A549 (cell line): Measurements from ENCODE around the gene LAMB2. TPM values are rescaled to one million over a fixed set of nuclear protein-coding genes. Genes with fewer than 3 reads are reported as not detected.

Experiments used
- ATAC-seq, 2 experiments: fragments of 200-7000 bp in 1 of 2; fragments of >200 bp in 1 of 2; cut with Nextera tagmentation in 1 of 2; cut with Tn5 transposase in 1 of 2; 3 replicates each; pipeline versions ENCODE4 v1.8.0 to v1.9.1; 2018 to 2020; ENCODE audit warnings: mild to moderate bottlenecking in 1 of 2, moderate library complexity in 1 of 2
- CTCF ChIA-PET: fragments of 300-600 bp; sonication (Branson Sonifier 250); formaldehyde crosslinking; extraction: SDS; loops from one replicate; lab custom pipeline; 2021; ENCODE audit warnings: antibody characterized with exemption, inconsistent platforms; lab: Yijun Ruan, JAX
- POLR2A ChIA-PET: fragments of 350-600 bp; formaldehyde crosslinking; extraction: SDS; loops from one replicate; lab custom pipeline; 2021; ENCODE audit warnings: antibody characterized with exemption, inconsistent platforms; lab: Yijun Ruan, JAX
- DNase-seq, 2 experiments: peaks; one replicate each; pipeline versions ENCODE4 v3.0.0 to v3.0.0-alpha.2; 2011 to 2016; ENCODE audit warnings: low read depth in 1 of 2, low spot score in 1 of 2
- FAIRE-seq: peaks from 2 replicates; lab custom pipeline; 2011; peaks lifted over from hg19 to GRCh38; lab: Jason Lieb, UNC
- H3K27ac ChIP-seq, 2 experiments: fragments of >200 bp; sonication (Bioruptor Twin); formaldehyde crosslinking; 3 replicates each; pipeline ENCODE4 v1.5.1; 2016 to 2017
- H3K4me1 ChIP-seq: fragments of >200 bp; sonication (Bioruptor Twin); formaldehyde crosslinking; 3 replicates; pipeline ENCODE4 v1.6.1; 2016
- H3K4me2 ChIP-seq: fragments of >200 bp; sonication (Bioruptor Twin); formaldehyde crosslinking; 3 replicates; pipeline ENCODE4 v1.6.1; 2016
- H3K4me3 ChIP-seq: fragments of >200 bp; sonication (Bioruptor Twin); formaldehyde crosslinking; 3 replicates; pipeline ENCODE4 v1.5.1; 2016
- H3K9me3 ChIP-seq: fragments of >200 bp; sonication (Bioruptor Twin); formaldehyde crosslinking; 3 replicates; pipeline ENCODE4 v1.6.1; 2016
- EP300 ChIP-seq, 2 experiments: fragments of >200 bp; sonication (Bioruptor Twin); formaldehyde crosslinking; IDR thresholded peaks; 2 replicates in 1 of 2; 3 replicates in 1 of 2; pipeline ENCODE4 v1.6.1; 2016 to 2017
- FOSB ChIP-seq: fragments of 250-450 bp; sonication (Bioruptor Pico); IDR thresholded peaks from 2 replicates; pipeline ENCODE4 v1.5.0; 2020; ENCODE audit warnings: mild to moderate bottlenecking, moderate library complexity
- HOXB13 ChIP-seq: fragments of 250-450 bp; sonication (Bioruptor Pico); IDR thresholded peaks from 2 replicates; pipeline ENCODE4 v1.5.0; 2020; ENCODE audit warnings: low read depth, mild to moderate bottlenecking, moderate library complexity
- HOXB5 ChIP-seq: fragments of 250-450 bp; sonication (Bioruptor Pico); IDR thresholded peaks from 2 replicates; pipeline ENCODE4 v1.5.0; 2020; ENCODE audit warnings: mild to moderate bottlenecking, moderate library complexity
- JUN ChIP-seq, 2 experiments: fragments of >200 bp; sonication (Bioruptor Twin); formaldehyde crosslinking; IDR thresholded peaks; 2 replicates in 1 of 2; 3 replicates in 1 of 2; pipeline ENCODE4 v1.6.1; 2016 to 2017
- RAD21 ChIP-seq, 2 experiments: fragments of >200 bp in 1 of 2; sonication (Bioruptor Twin) in 1 of 2; formaldehyde crosslinking in 1 of 2; IDR thresholded peaks in 1 of 2; conservative IDR thresholded peaks in 1 of 2; 2 replicates in 1 of 2; 3 replicates in 1 of 2; pipeline ENCODE4 v1.6.1; 2012 to 2018; ENCODE audit warnings: inconsistent platforms in 1 of 2
- RCOR1 ChIP-seq: fragments of 150-350 bp; IDR thresholded peaks from 2 replicates; pipeline ENCODE4 v1.6.1; 2014; ENCODE audit warnings: antibody characterized with exemption, low read length, low read depth
- RFX5 ChIP-seq: fragments of 450-650 bp; IDR thresholded peaks from 2 replicates; pipeline ENCODE4 v1.7.1; 2014; ENCODE audit warnings: antibody characterized with exemption, mild to moderate bottlenecking, moderate library complexity
- ZC3H11A ChIP-seq: fragments of 450-650 bp; IDR thresholded peaks from 2 replicates; pipeline ENCODE4 v1.6.1; 2014; ENCODE audit warnings: antibody characterized with exemption, mild to moderate bottlenecking
- WGBS: methylation state at CpG from one replicate; pipeline ENCODE4 v1.1.6; 2017; ENCODE audit errors: missing lambda C conversion rate; 5-methylcytosine and 5-hydroxymethylcytosine counted together
- polyA plus RNA-seq, 4 experiments: library from polyadenylated mRNA; depleted of rRNA in 3 of 4; stranded (reverse); fragments of >200 nt; fragmentation: RNase III in 1 of 4; extraction: RNeasy Plus Mini Kit Qiagen cat#74134 plus additional on column Dnase treatment in 1 of 4; gene quantifications; 2 replicates in 3 of 4; 3 replicates in 1 of 4; pipeline ENCODE4 v1.2.3, GENCODE V29; 2011 to 2017
- small RNA-seq, 6 experiments: library from RNA; depleted of rRNA; stranded (forward); fragments of <200 nt; gene quantifications; one replicate each; pipeline ENCODE3, GENCODE V24; 2012
- TF ChIP-seq, protein P1 (sequence below): fragments of >200 bp; sonication (Bioruptor Twin); formaldehyde crosslinking; IDR thresholded peaks from 3 replicates; pipeline ENCODE4 v1.5.1; 2016
- TF ChIP-seq, protein P2 (sequence below): fragments of >200 bp; sonication (Bioruptor Twin); formaldehyde crosslinking; IDR thresholded peaks from 3 replicates; pipeline ENCODE4 v1.6.1; 2016
- TF ChIP-seq, protein P3 (sequence below): fragments of 450-650 bp; IDR thresholded peaks from 2 replicates; pipeline ENCODE4 v1.6.1; 2014; ENCODE audit warnings: antibody characterized with exemption

Gene LAMB2
- polyA plus RNA-seq, 2 of the 4 experiments (the other 2 are of a cell fraction), result 87.3 to 146 TPM

DNA sequence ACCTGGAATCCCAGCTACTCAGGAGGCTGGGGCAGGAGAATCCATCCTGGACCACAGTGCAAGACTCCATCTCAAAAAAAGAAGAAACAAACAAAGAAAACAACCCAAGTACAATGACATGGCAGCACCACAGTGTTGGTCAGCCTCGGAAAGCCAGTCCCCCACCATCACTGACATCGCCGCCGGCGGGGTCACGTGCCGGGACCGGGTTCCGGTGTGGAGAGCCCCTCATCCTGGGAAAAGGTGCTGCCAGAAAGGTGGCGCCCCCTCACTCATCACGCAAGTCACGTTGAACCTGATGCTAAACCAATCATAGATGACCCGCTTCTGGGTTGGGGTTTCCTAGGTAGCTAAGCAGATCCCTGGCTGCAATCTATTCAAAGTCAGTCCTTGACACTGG is 56.7 kb downstream of the LAMB2 start:
- no peak overlapping the region for H3K27ac ChIP-seq
- no peak overlapping the region for H3K4me3 ChIP-seq
- no peak for FAIRE-seq
- H3K9me3 ChIP-seq, result no peaks in the 10 kb centered on the region
- ATAC-seq, result no peak
- no peaks in the 10 kb centered on the region for H3K4me1 ChIP-seq
- ChIA-PET CTCF (no interaction called here), POLR2A (no interaction called here)
- WGBS, result 95% methylated on average over 13 of the region's 13 CpGs
- TF ChIP-seq ZC3H11A, result no peak
- TF ChIP-seq RFX5, result no peak
- TF ChIP-seq, protein P1, sequence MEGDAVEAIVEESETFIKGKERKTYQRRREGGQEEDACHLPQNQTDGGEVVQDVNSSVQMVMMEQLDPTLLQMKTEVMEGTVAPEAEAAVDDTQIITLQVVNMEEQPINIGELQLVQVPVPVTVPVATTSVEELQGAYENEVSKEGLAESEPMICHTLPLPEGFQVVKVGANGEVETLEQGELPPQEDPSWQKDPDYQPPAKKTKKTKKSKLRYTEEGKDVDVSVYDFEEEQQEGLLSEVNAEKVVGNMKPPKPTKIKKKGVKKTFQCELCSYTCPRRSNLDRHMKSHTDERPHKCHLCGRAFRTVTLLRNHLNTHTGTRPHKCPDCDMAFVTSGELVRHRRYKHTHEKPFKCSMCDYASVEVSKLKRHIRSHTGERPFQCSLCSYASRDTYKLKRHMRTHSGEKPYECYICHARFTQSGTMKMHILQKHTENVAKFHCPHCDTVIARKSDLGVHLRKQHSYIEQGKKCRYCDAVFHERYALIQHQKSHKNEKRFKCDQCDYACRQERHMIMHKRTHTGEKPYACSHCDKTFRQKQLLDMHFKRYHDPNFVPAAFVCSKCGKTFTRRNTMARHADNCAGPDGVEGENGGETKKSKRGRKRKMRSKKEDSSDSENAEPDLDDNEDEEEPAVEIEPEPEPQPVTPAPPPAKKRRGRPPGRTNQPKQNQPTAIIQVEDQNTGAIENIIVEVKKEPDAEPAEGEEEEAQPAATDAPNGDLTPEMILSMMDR, result no peak
- TF ChIP-seq HOXB5 (CRISPR knock-in tag), result no peak
- TF ChIP-seq JUN (IDR thresholded peaks at IDR 0.05), result no peak
- TF ChIP-seq RAD21 (conservative IDR thresholded peaks at IDR 0.05 in 1 of 2, IDR thresholded peaks at IDR 0.05 in 1 of 2), result no peak
- TF ChIP-seq EP300 (IDR thresholded peaks at IDR 0.05), result no peak
- no peak for TF ChIP-seq FOSB (CRISPR knock-in tag)
- TF ChIP-seq RCOR1, result no peak
- TF ChIP-seq, protein P2, sequence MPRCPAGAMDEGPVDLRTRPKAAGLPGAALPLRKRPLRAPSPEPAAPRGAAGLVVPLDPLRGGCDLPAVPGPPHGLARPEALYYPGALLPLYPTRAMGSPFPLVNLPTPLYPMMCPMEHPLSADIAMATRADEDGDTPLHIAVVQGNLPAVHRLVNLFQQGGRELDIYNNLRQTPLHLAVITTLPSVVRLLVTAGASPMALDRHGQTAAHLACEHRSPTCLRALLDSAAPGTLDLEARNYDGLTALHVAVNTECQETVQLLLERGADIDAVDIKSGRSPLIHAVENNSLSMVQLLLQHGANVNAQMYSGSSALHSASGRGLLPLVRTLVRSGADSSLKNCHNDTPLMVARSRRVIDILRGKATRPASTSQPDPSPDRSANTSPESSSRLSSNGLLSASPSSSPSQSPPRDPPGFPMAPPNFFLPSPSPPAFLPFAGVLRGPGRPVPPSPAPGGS, result no peak
- no peak for TF ChIP-seq HOXB13
- TF ChIP-seq, protein P3, sequence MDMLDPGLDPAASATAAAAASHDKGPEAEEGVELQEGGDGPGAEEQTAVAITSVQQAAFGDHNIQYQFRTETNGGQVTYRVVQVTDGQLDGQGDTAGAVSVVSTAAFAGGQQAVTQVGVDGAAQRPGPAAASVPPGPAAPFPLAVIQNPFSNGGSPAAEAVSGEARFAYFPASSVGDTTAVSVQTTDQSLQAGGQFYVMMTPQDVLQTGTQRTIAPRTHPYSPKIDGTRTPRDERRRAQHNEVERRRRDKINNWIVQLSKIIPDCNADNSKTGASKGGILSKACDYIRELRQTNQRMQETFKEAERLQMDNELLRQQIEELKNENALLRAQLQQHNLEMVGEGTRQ, result no peak
- H3K4me2 ChIP-seq, result no peak overlapping the region
- DNase-seq, result no peak

Small RNAs within 50 kb of the gene (small RNA-seq; reads per million reads assigned to genes)
- 0 reads per million in 6 experiments for gene RN7SL182P

Other genes with a start within 250 kb of the LAMB2 start
- 22.0 and 22.4 TPM in 2 replicates for gene SLC25A20, start 234.2 kb downstream of the LAMB2 start, polyA plus RNA-seq (2011; rRNA removed)
- 13.1 to 14.3 TPM (median 13.5 TPM) in 3 replicates for gene SLC25A20, start 234.2 kb downstream of the LAMB2 start, polyA plus RNA-seq (2017; fragmentation: RNase III; extraction: RNeasy Plus Mini Kit Qiagen cat#74134 plus additional on column Dnase treatment)
- gene ARIH2, start 214.2 kb downstream of the LAMB2 start, polyA plus RNA-seq (2011; rRNA removed), result 88.8 and 90.7 TPM in 2 replicates
- 52.4 to 55.1 TPM (median 54.6 TPM) in 3 replicates for gene ARIH2, start 214.2 kb downstream of the LAMB2 start, polyA plus RNA-seq (2017; fragmentation: RNase III; extraction: RNeasy Plus Mini Kit Qiagen cat#74134 plus additional on column Dnase treatment)
- 16.4 and 18.9 TPM in 2 replicates for gene P4HTM, start 142.8 kb downstream of the LAMB2 start, polyA plus RNA-seq (2011; rRNA removed)
- gene P4HTM, start 142.8 kb downstream of the LAMB2 start, polyA plus RNA-seq (2017; fragmentation: RNase III; extraction: RNeasy Plus Mini Kit Qiagen cat#74134 plus additional on column Dnase treatment), result 12.1 to 14.4 TPM (median 13.8 TPM) in 3 replicates
- 64.2 and 80.5 TPM in 2 replicates for gene WDR6, start 125.7 kb downstream of the LAMB2 start, polyA plus RNA-seq (2011; rRNA removed)
- gene WDR6, start 125.7 kb downstream of the LAMB2 start, polyA plus RNA-seq (2017; fragmentation: RNase III; extraction: RNeasy Plus Mini Kit Qiagen cat#74134 plus additional on column Dnase treatment), result 97.6 to 106 TPM (median 99.6 TPM) in 3 replicates
- 35.8 and 47.1 TPM in 2 replicates for gene DALRD3, start 114.5 kb downstream of the LAMB2 start, polyA plus RNA-seq (2011; rRNA removed)
- gene DALRD3, start 114.5 kb downstream of the LAMB2 start, polyA plus RNA-seq (2017; fragmentation: RNase III; extraction: RNeasy Plus Mini Kit Qiagen cat#74134 plus additional on column Dnase treatment), result 20.1 to 21.4 TPM (median 20.5 TPM) in 3 replicates
- 44.3 and 46.5 TPM in 2 replicates for gene NDUFAF3, start 110.9 kb downstream of the LAMB2 start, polyA plus RNA-seq (2011; rRNA removed)
- gene NDUFAF3, start 110.9 kb downstream of the LAMB2 start, polyA plus RNA-seq (2017; fragmentation: RNase III; extraction: RNeasy Plus Mini Kit Qiagen cat#74134 plus additional on column Dnase treatment), result 68.1 to 76.9 TPM (median 71.4 TPM) in 3 replicates
- 212 and 222 TPM in 2 replicates for gene IMPDH2, start 103.7 kb downstream of the LAMB2 start, polyA plus RNA-seq (2011; rRNA removed)
- 175 to 203 TPM (median 177 TPM) in 3 replicates for gene IMPDH2, start 103.7 kb downstream of the LAMB2 start, polyA plus RNA-seq (2017; fragmentation: RNase III; extraction: RNeasy Plus Mini Kit Qiagen cat#74134 plus additional on column Dnase treatment)
- gene QRICH1, start 39.0 kb downstream of the LAMB2 start, polyA plus RNA-seq (2011; rRNA removed), result 53.8 and 76.2 TPM in 2 replicates
- gene QRICH1, start 39.0 kb downstream of the LAMB2 start, polyA plus RNA-seq (2017; fragmentation: RNase III; extraction: RNeasy Plus Mini Kit Qiagen cat#74134 plus additional on column Dnase treatment), result 40.4 to 47.9 TPM (median 43.6 TPM) in 3 replicates
- 118 and 196 TPM in 2 replicates for gene QARS1, start 28.3 kb downstream of the LAMB2 start, polyA plus RNA-seq (2011; rRNA removed)
- gene QARS1, start 28.3 kb downstream of the LAMB2 start, polyA plus RNA-seq (2017; fragmentation: RNase III; extraction: RNeasy Plus Mini Kit Qiagen cat#74134 plus additional on column Dnase treatment), result 157 to 166 TPM (median 164 TPM) in 3 replicates
- 28.8 and 30.5 TPM in 2 replicates for gene USP19, start 12.2 kb downstream of the LAMB2 start, polyA plus RNA-seq (2011; rRNA removed)
- 20.1 to 21.6 TPM (median 21.2 TPM) in 3 replicates for gene USP19, start 12.2 kb downstream of the LAMB2 start, polyA plus RNA-seq (2017; fragmentation: RNase III; extraction: RNeasy Plus Mini Kit Qiagen cat#74134 plus additional on column Dnase treatment)
- gene CCDC71, start 33.3 kb upstream of the LAMB2 start, polyA plus RNA-seq (2011; rRNA removed), result 13.4 and 15.9 TPM in 2 replicates
- gene CCDC71, start 33.3 kb upstream of the LAMB2 start, polyA plus RNA-seq (2017; fragmentation: RNase III; extraction: RNeasy Plus Mini Kit Qiagen cat#74134 plus additional on column Dnase treatment), result 8.1 to 10.0 TPM (median 9.6 TPM) in 3 replicates
- 6.7 and 7.4 TPM in 2 replicates for gene KLHDC8B, start 38.5 kb upstream of the LAMB2 start, polyA plus RNA-seq (2011; rRNA removed)
- gene KLHDC8B, start 38.5 kb upstream of the LAMB2 start, polyA plus RNA-seq (2017; fragmentation: RNase III; extraction: RNeasy Plus Mini Kit Qiagen cat#74134 plus additional on column Dnase treatment), result 7.0 to 9.9 TPM (median 8.9 TPM) in 3 replicates
- 1.9 and 2.0 TPM in 2 replicates for gene C3orf62, start 144.2 kb upstream of the LAMB2 start, polyA plus RNA-seq (2011; rRNA removed)
- 1.5 to 2.0 TPM (median 1.7 TPM) in 3 replicates for gene C3orf62, start 144.2 kb upstream of the LAMB2 start, polyA plus RNA-seq (2017; fragmentation: RNase III; extraction: RNeasy Plus Mini Kit Qiagen cat#74134 plus additional on column Dnase treatment)
- 23.7 and 29.0 TPM in 2 replicates for gene USP4, start 207.0 kb upstream of the LAMB2 start, polyA plus RNA-seq (2011; rRNA removed)
- 12.9 to 14.4 TPM (median 12.9 TPM) in 3 replicates for gene USP4, start 207.0 kb upstream of the LAMB2 start, polyA plus RNA-seq (2017; fragmentation: RNase III; extraction: RNeasy Plus Mini Kit Qiagen cat#74134 plus additional on column Dnase treatment)
- 150 and 157 TPM in 2 replicates for gene GPX1, start 225.3 kb upstream of the LAMB2 start, polyA plus RNA-seq (2011; rRNA removed)
- gene GPX1, start 225.3 kb upstream of the LAMB2 start, polyA plus RNA-seq (2017; fragmentation: RNase III; extraction: RNeasy Plus Mini Kit Qiagen cat#74134 plus additional on column Dnase treatment), result 247 to 301 TPM (median 271 TPM) in 3 replicates